Activated CD4-positive, alpha-beta T cell treated with anti-CD3 and anti-CD28 coated beads for 24 hours (primary cell): Measurements from ENCODE around the gene USP30.
"Not testable (repeated sequence)": the region's sequence is repeated elsewhere in the genome, so short reads cannot be mapped to it uniquely, and the experiment has no call there.

ENCODE experiments used
- DNase-seq, 2 donors: peaks; one replicate each; pipeline ENCODE4 v3.0.0-alpha.2; 2020; ENCODE audit warnings: low read depth in 2 of 2

USP30 gene

GRCh38 chr12:109052414-109053323 lies at the start of gene USP30:
USP30 (plus strand) TSS chr12:109052576; CDS start chr12:109052679, 103 bp downstream.
- peak; percentile 71 to 78 for DNase-seq

GRCh38 chr12:109004017-109004416 lies 48.4 kb upstream of the USP30 start:
- DNase-seq = no peak

GRCh38 chr12:109009766-109010165 lies 42.6 kb upstream of the USP30 start:
- no peak for DNase-seq

GRCh38 chr12:109010259-109010658 lies 42.1 kb upstream of the USP30 start:
- no peak for DNase-seq

GRCh38 chr12:109014984-109015765 lies 37.2 kb upstream of the USP30 start:
- no peak for DNase-seq

- DNase-seq = no peak
Measured at GRCh38 chr12:109016016-109016415, 36.4 kb upstream of the USP30 start.

- DNase-seq = no peak
Measured at GRCh38 chr12:109016978-109017377, 35.4 kb upstream of the USP30 start.

GRCh38 chr12:109018296-109018695 lies 34.1 kb upstream of the USP30 start:
- DNase-seq = no peak

- DNase-seq = no peak
Measured at GRCh38 chr12:109020146-109020795, 32.1 kb upstream of the USP30 start.

- DNase-seq = peak; percentile 5 to 10
Measured at GRCh38 chr12:109020796-109021380, 31.5 kb upstream of the USP30 start, which contains the start of gene SVOP. SVOP (minus strand) TSS chr12:109021068; CDS start chr12:109020868, 200 bp downstream.

GRCh38 chr12:109027767-109028166 lies 24.6 kb upstream of the USP30 start:
- DNase-seq = no peak

GRCh38 chr12:109028624-109029023 lies 23.8 kb upstream of the USP30 start:
- DNase-seq = not testable (repeated sequence)

- DNase-seq = no peak
Measured at GRCh38 chr12:109029411-109029810, 23.0 kb upstream of the USP30 start.

- no peak for DNase-seq
Measured at GRCh38 chr12:109033239-109034196, 18.9 kb upstream of the USP30 start.

- no peak for DNase-seq
Measured at GRCh38 chr12:109036975-109037374, 15.4 kb upstream of the USP30 start.

GRCh38 chr12:109044241-109044640 lies 8.1 kb upstream of the USP30 start:
- no peak for DNase-seq

GRCh38 chr12:109047081-109047805 lies 5.1 kb upstream of the USP30 start:
- no peak for DNase-seq

- not testable (repeated sequence) for DNase-seq
Measured at GRCh38 chr12:109048706-109049105, 3.7 kb upstream of the USP30 start.

GRCh38 chr12:109049794-109050193 lies 2.6 kb upstream of the USP30 start:
- DNase-seq = not testable (repeated sequence)

- DNase-seq = no peak
Measured at GRCh38 chr12:109052097-109052413, 321 bp upstream of the USP30 start.
